GM19023 (cell line): ENCODE results near the gene PPARA.

Source experiments
- ATAC-seq: cut with Tn5 transposase; IDR thresholded peaks from one replicate; pipeline ENCODE4 v1.9.1; 2021; ENCODE audit warnings: mild to moderate bottlenecking, moderate library complexity; ENCODE audit not compliant: unreplicated experiment

The PPARA gene

GRCh38 chr22:46202897-46203600 lies 52.7 kb downstream of the PPARA start:
- no peak for ATAC-seq

DNA sequence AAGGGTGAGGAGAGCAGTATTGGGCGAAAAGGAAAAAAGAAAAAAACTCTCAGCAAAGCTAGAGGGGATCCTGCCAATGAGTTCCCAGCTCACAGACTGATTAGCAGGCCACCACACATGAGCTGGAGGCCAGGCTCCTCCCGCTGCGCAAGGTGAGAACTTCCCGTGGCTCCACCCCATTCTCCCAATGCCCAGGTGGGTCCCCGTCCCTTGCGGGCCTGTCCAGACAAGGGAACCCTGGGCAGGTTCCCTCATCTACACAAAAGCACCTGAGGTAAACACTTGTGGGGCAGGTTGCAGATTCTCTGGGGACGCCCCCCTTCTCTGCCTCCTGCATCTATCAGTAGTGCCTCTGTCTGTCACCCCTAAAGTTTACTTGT lies 53.3 kb downstream of the PPARA start:
- ATAC-seq = no peak

DNA sequence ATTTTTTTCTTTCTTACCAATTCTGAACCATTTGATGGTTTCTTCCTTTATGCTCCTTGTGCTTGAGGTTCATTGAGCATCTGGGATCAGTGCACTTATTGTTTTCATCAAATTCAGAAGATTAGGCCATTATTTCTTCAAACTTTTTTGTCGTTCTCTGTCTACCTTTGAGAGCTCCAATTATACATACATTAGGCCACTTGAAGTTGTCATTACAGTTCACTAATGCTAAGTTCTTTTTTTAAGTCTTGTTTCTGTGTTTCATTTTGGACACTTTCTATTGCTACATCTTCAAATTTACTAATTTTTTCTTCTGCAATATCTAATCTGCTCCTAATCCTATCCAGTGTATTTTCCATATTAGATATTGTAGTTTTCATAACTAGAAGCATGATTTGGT lies 58.9 kb downstream of the PPARA start:
- ATAC-seq = no peak

GRCh38 chr22:46212195-46212594 lies 61.9 kb downstream of the PPARA start:
- no peak for ATAC-seq

- ATAC-seq = no peak
These were observed 62.7 kb downstream of the PPARA start for GRCh38 chr22:46213052-46213451.

- no peak for ATAC-seq
These were observed 63.8 kb downstream of the PPARA start for GRCh38 chr22:46214149-46214548.

DNA sequence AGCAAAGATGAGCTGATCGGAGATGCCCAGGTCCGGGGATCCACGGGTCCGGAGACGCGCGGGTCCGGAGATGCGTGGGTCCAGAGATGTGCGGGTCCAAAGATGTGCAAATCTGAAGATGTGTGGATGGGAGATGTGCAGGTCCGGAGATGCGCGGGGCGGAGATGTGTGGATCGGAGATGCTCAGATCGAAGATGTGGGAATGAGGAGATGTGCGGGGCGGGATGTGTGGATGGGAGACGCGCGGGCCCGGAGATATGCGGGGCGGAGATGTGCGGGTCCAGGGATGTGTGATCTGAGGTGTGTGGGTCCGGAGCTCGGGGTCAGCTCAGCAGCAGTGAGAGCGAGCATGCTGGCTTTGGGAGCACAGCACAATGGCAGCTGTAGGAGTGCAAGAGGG lies 64.3 kb downstream of the PPARA start:
- no peak for ATAC-seq

GRCh38 chr22:46219636-46220035 lies 69.3 kb downstream of the PPARA start:
- no peak for ATAC-seq

DNA sequence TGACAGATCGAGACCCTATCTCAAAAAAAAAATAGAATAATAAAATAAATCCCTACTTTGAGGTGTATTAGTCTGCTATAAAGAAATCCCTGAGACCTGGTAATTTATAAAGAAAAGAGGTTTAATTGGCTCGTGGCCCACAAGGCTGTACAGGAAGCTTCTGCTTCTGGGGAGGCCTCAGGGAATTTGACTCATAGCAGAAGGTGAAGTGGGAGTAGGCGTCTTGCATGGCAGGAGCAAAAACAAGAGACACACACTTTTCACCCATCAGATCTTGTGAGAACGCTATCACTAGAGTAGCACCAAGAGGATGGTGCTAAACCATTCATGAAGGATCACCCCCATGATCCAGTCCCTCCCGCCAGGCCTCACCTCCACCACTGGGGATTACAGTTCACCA lies 70.6 kb downstream of the PPARA start:
- no peak for ATAC-seq

DNA sequence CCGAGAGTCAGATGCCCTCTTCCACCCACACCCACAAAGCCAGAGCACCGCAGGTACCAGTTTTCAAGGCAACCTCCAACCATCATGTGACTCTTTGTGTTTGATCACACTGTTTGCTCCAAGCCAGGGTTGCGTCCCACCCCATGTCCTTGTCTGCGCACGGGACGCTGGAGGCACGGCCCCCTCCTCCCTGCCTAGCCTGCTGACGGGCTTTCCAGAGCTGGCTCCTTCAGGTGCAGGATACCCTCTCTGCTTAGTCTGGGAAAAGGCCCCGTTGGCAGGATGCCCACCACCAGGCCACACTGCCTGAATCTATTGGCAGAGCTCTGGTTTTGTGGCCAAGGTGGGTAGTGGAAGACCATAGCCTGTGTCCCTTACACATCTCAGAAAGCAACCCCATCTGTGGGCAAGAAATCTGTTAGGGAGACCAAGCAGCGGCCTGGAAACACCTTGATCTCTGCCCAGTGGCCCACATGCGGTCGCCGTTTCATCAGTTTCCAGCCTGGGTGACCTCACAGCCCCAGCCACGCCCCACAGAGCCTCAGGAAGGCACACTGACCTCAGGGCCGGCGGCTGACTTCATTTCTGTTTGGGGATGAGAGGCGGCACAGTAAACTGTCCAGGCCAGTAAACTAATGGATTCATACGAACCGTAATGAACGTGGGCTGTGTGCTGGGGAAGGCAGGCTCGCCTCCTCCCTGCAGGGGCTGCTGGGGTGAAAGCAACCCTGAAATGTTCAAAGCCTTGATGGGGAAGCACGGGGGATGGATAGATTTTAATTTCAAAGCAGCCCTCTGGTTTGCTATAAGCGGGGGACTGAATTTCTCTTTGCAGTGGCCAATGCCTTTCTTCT lies 73.9 kb downstream of the PPARA start:
- no peak for ATAC-seq

- no peak for ATAC-seq
These were observed 74.6 kb downstream of the PPARA start for GRCh38 chr22:46224898-46225290.

DNA sequence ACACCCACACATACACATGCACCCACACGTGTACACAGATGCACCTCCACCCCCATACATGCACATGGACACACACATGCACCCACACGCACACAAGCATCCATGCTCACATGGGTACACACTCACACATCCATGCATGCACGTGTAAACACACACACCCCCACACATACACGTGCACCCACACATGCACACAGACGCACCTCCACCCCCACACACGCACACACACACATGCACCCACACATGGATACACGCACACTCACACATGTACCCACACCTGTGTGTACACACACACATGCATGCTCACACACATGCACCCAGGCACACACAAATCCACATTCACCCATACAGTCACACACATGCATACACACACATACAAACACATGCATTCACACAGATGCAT lies 75.3 kb downstream of the PPARA start:
- no peak for ATAC-seq

- no peak for ATAC-seq
These were observed 76.3 kb downstream of the PPARA start for GRCh38 chr22:46226577-46226976.

GRCh38 chr22:46229701-46230100 lies 79.4 kb downstream of the PPARA start:
- ATAC-seq = no peak

GRCh38 chr22:46230262-46230901 lies 80.1 kb downstream of the PPARA start:
- ATAC-seq = no peak

GRCh38 chr22:46233231-46233630 lies 82.9 kb downstream of the PPARA start:
- ATAC-seq = no peak

DNA sequence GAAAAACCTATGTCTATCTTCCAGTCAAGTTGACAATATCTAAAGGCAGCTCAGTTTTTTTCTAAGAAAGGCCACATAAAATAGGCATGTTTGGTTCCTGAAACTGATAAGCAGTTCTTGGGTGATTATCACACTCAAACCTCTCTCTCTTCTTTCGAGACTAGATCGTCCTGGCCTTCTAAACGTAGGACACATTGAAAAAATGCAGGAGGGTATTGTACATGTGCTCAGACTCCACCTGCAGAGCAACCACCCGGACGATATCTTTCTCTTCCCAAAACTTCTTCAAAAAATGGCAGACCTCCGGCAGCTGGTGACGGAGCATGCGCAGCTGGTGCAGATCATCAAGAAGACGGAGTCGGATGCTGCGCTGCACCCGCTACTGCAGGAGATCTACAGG lies 84.6 kb downstream of the PPARA start:
- ATAC-seq = no peak

DNA sequence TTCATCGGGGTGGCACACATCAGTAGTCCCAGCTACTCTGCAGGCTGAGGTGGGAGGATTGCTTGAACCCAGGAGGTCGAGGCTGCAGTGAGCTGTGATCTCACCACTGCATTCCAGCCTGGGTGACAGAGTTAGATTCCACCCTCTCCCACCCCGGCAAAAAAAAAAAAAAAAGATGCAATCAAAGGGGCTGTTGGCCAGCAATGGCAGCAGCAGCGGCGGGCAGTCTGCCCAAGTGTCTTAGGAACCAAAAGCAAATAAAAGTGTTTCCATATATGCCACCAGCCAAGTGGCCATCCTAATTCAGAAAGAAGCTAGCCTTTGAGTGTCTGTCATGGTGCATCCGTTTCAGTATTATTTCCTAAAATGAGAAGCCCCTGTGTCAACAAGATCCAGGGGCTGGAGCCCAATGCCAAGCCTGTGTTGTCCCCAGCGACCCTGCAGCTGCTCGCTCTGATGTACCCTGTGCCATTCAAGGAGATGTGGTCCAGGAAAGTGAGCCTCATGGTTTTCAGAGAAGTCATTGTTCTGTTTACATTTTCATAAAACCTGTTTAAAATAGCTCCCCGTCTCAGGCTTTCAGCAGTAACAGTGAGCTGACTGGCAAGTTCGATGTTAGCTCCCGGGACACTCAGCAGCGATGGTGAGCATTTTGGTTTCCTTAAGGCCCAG lies 87.3 kb downstream of the PPARA start:
- no peak for ATAC-seq

DNA sequence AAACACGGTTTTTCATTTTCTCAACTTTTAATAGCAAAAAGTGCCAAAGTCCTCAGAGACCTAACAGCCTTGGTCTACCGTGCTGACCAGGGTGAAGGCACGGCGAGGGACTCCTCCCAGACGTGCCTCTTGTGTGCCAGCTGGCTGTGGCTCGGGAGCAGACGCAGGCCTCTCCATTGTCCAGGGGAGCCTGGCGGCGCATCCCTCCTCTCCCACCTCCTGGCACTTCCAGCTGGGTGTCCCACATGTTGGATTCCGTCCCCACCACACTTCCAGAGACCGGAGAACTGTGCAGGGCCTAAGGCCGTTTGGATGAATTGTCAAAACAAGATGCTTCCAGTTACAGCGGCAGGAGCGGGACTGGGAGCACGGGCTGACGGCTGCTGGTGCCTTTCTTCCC lies 88.2 kb downstream of the PPARA start:
- ATAC-seq = no peak

DNA sequence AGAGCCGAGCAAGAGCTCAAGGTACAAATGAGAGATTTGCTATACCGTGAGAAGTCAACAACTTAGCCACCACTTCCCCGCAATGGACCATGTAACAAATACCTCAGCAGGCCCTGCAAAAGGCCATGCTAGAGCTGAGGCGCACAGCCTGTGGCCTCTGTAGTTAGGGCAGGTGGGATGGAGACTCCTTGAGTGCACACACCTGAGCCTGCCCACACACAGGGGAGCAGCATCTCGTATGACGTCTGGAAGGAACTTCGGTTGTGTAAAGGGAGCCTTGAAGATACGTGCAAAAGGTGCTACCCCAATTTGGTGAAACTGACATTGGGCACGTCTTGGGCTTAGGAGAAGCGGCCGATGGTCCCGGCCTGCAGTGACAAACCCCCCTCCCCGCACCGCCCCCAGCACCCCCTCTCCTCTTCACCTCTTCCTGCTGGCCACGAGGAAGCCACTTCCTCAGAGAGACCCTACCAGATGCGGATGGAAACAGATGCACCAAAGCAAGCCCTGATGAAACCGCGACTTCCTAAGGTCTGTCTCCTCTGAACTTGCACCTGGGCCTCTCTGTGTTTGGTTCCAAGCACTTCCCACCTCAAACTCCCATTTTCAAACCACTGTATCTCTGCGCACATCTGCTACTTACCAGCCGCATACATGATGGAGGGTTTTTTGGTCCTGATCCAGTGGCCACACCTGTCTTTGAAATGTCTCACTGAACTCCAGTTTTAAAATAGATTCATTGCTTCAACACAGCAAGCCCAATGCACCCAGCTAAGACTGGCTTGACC lies 89.1 kb downstream of the PPARA start:
- no peak for ATAC-seq

- no peak for ATAC-seq
These were observed 89.7 kb downstream of the PPARA start for GRCh38 chr22:46240073-46240472.
